Measurements from ENCODE around the gene DNAJC4.

Gene DNAJC4

GRCh38 chr11:64226507-64227051, 3.8 kb upstream of the DNAJC4 start:
- Histone ChIP-seq H3K9ac (ENCODE audit: low read length) (peak overlapping the region; percentile 79), H2AFZ (ENCODE audit: low read length) (peak overlapping the region; percentile 86)
- TF ChIP-seq EZH2 (optimal IDR thresholded peaks at IDR 0.05; ENCODE audit: low read depth, low read length) (no peak), EZH2phosphoT487 (IDR thresholded peaks at IDR 0.05; ENCODE audit: low read length) (no peak), CTCF (IDR thresholded peaks at IDR 0.05; ENCODE audit: low read length) (no peak)

GRCh38 chr11:64227405-64227956, 2.9 kb upstream of the DNAJC4 start:
- DNase-seq = no peak
- no peaks in the 10 kb centered on the region for H3K36me3 ChIP-seq (replicated peaks; ENCODE audit: insufficient read depth, low read length)
- H2AFZ ChIP-seq (ENCODE audit: low read length) = no peak overlapping the region
- peaks cover 29% of the 10 kb centered on the region for H3K79me2 ChIP-seq (ENCODE audit: low read length)
- H3K27me3 ChIP-seq (replicated peaks; ENCODE audit: insufficient read depth, low read length) = no peaks in the 10 kb centered on the region
- H3F3A ChIP-seq (ENCODE audit: insufficient read depth, low read length) = peaks cover 7% of the 10 kb centered on the region
- H3K4me1 ChIP-seq (ENCODE audit: low read length) = peaks cover 14% of the 10 kb centered on the region
- no peaks in the 10 kb centered on the region for H4K20me1 ChIP-seq (ENCODE audit: insufficient read depth, low read length)
- H3K27ac ChIP-seq (ENCODE audit: low read length) = no peak overlapping the region
- H3K9me3 ChIP-seq (replicated peaks; ENCODE audit: insufficient read depth, low read length) = no peaks in the 10 kb centered on the region
- H3K9ac ChIP-seq (ENCODE audit: low read length) = peak overlapping the region; percentile 79; the same call in 1 of the 2 replicates
- peak overlapping the region; percentile 93 for H3K4me2 ChIP-seq (ENCODE audit: low read depth, low read length)
- H3K4me3 ChIP-seq (ENCODE audit: low read length) = peak overlapping the region; percentile 87
- TF ChIP-seq CTCF (IDR thresholded peaks at IDR 0.05; ENCODE audit: low read length) (no peak), EZH2phosphoT487 (IDR thresholded peaks at IDR 0.05; ENCODE audit: low read length) (no peak), EZH2 (optimal IDR thresholded peaks at IDR 0.05; ENCODE audit: low read depth, low read length) (no peak)
- H3K9me2 ChIP-seq (replicated peaks; ENCODE audit: insufficient read depth, low read length) = no peaks in the 10 kb centered on the region

More at GRCh38 chr11:64226507-64227051, 3.8 kb upstream of the DNAJC4 start:
- Histone ChIP-seq H3K27me3 (replicated peaks; ENCODE audit: insufficient read depth, low read length) (no peaks in the 10 kb centered on the region), H3F3A (ENCODE audit: insufficient read depth, low read length) (peaks cover 7% of the 10 kb centered on the region), H3K27ac (ENCODE audit: low read length) (peak overlapping the region; percentile 30; the same call in 1 of the 2 replicates), H3K9me2 (replicated peaks; ENCODE audit: insufficient read depth, low read length) (no peaks in the 10 kb centered on the region), H3K9me3 (replicated peaks; ENCODE audit: insufficient read depth, low read length) (no peaks in the 10 kb centered on the region), H3K4me3 (ENCODE audit: low read length) (peak overlapping the region; percentile 87), H3K4me1 (ENCODE audit: low read length) (peaks cover 14% of the 10 kb centered on the region), H4K20me1 (ENCODE audit: insufficient read depth, low read length) (no peaks in the 10 kb centered on the region), H3K4me2 (ENCODE audit: low read depth, low read length) (peak overlapping the region; percentile 93), H3K36me3 (replicated peaks; ENCODE audit: insufficient read depth, low read length) (no peaks in the 10 kb centered on the region), H3K79me2 (ENCODE audit: low read length) (peaks cover 29% of the 10 kb centered on the region)
- DNase-seq = peak; percentile 49

GRCh38 chr11:64229090-64229743, 1.1 kb upstream of the DNAJC4 start:
- H3K9ac ChIP-seq (ENCODE audit: low read length) = no peak overlapping the region
- no peaks in the 10 kb centered on the region for H3K36me3 ChIP-seq (replicated peaks; ENCODE audit: insufficient read depth, low read length)

More at GRCh38 chr11:64229090-64229743, 1.1 kb upstream of the DNAJC4 start:
- TF ChIP-seq EZH2phosphoT487 (IDR thresholded peaks at IDR 0.05; ENCODE audit: low read length) = no peak
- H2AFZ ChIP-seq (ENCODE audit: low read length) = no peak overlapping the region
- H3K27ac ChIP-seq (ENCODE audit: low read length) = no peak overlapping the region; the same call in 1 of the 2 replicates
- H3K9me3 ChIP-seq (replicated peaks; ENCODE audit: insufficient read depth, low read length) = no peaks in the 10 kb centered on the region
- no peaks in the 10 kb centered on the region for H3K9me2 ChIP-seq (replicated peaks; ENCODE audit: insufficient read depth, low read length)
- H3K4me2 ChIP-seq (ENCODE audit: low read depth, low read length) = peak overlapping the region; percentile 85; the same call in 1 of the 2 replicates
- no peak overlapping the region for H3K4me3 ChIP-seq (ENCODE audit: low read length)
- H4K20me1 ChIP-seq (ENCODE audit: insufficient read depth, low read length) = no peaks in the 10 kb centered on the region
- H3K79me2 ChIP-seq (ENCODE audit: low read length) = peaks cover 29% of the 10 kb centered on the region
- no peaks in the 10 kb centered on the region for H3K27me3 ChIP-seq (replicated peaks; ENCODE audit: insufficient read depth, low read length)
- H3K4me1 ChIP-seq (ENCODE audit: low read length) = peaks cover 14% of the 10 kb centered on the region
- DNase-seq = no peak
- H3F3A ChIP-seq (ENCODE audit: insufficient read depth, low read length) = peaks cover 10% of the 10 kb centered on the region
